ENCODE data around the gene CTNNA3. TPM values are rescaled to one million over a fixed set of nuclear protein-coding genes. Genes with fewer than 3 reads are reported as not detected.

The CTNNA3 gene
- total RNA-seq, 1 experiment from 2014 or later = not detected

DNA sequence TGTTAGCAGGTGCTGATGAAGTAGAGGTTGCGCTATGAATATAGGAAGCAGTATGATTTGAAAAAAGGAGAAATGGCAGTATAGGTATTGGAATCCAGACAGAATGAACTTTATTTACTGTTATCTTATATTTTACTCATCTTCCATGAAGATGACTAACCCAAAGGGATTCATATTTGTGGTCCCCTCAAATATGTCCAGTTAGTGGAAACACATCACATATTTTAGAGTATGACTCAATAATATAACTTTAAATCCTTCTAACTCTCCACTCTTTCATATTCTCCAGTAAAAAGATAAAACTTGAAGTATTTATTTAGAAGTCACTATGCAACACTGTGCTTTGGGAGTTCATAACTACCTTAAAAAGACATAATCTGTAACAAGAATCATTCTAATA, 1056.6 kb downstream of the CTNNA3 start:
- CTCF ChIA-PET = no interaction called here
- Mint-ChIP-seq H3K9me3 (ENCODE audit: low read depth, unreplicated experiment) (no peaks in the 10 kb centered on the region), H3K36me3 (ENCODE audit: insufficient read depth, unreplicated experiment) (no peaks in the 10 kb centered on the region), H3K4me3 (ENCODE audit: low read depth, unreplicated experiment) (no peak overlapping the region), H3K27me3 (ENCODE audit: unreplicated experiment) (no peaks in the 10 kb centered on the region), H3K27ac (ENCODE audit: unreplicated experiment) (no peak overlapping the region), H3K4me1 (ENCODE audit: low read depth, unreplicated experiment) (no peaks in the 10 kb centered on the region)
- no TSS peak for BruUV-seq (replicated peaks)
- DNase-seq = no peak
- intact Hi-C loops (cut with micrococcal nuclease; ENCODE audit: unreplicated experiment) = loop anchor here (5.0 kb wide), 1 partner anchor 288 kb away; the partner anchor contains the start of gene LRRTM3
- TF ChIP-seq, protein P1, sequence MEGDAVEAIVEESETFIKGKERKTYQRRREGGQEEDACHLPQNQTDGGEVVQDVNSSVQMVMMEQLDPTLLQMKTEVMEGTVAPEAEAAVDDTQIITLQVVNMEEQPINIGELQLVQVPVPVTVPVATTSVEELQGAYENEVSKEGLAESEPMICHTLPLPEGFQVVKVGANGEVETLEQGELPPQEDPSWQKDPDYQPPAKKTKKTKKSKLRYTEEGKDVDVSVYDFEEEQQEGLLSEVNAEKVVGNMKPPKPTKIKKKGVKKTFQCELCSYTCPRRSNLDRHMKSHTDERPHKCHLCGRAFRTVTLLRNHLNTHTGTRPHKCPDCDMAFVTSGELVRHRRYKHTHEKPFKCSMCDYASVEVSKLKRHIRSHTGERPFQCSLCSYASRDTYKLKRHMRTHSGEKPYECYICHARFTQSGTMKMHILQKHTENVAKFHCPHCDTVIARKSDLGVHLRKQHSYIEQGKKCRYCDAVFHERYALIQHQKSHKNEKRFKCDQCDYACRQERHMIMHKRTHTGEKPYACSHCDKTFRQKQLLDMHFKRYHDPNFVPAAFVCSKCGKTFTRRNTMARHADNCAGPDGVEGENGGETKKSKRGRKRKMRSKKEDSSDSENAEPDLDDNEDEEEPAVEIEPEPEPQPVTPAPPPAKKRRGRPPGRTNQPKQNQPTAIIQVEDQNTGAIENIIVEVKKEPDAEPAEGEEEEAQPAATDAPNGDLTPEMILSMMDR (IDR thresholded peaks at IDR 0.05; ENCODE audit: unreplicated experiment) = no peak

DNA sequence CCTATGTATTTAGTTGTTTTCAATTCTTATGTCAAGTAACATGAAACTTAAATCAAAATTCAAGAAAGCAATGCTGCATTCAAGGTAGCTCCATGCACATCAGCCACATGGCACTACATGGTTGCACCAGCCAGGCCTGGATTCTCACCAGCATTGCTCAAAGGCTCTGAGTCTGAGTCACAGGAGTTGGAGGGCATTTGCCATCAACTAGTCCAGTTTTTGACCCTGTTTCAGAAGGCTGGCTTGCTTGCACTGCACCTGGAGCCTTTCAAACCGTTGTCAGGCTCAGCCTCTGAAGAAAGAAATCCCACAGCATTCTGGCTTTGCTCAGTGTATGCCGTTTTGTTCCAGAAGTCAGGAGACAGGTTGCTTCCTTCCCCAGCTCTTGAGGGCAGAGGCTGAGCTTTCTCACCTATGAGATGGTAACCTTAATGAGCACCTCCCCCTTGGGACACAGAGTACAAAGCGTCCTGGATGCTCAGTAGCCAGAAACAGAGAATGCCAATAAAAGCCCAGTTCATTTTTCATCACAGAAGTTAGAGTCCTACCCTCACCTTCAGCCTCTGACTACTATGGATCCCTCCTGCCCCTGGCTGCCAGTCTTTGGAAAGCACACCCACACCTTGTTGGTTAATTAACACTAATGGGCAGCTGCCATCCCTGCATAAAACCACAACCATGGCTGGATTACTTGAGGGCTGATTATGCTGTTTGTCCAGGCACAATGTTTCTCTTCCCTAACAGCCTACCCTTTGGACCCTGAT, 1058.5 kb downstream of the CTNNA3 start:
- H3K4me1 Mint-ChIP-seq (ENCODE audit: low read depth, unreplicated experiment) = no peaks in the 10 kb centered on the region
- H3K4me3 Mint-ChIP-seq (ENCODE audit: low read depth, unreplicated experiment) = no peak overlapping the region
- CTCF ChIA-PET = interaction anchor here (0.9 kb wide), 1 partner anchor 12 kb away, joined by 3 read pairs; no protein-coding TSS in a partner anchor
- TF ChIP-seq, protein P1 (IDR thresholded peaks at IDR 0.05; ENCODE audit: unreplicated experiment) = no peak
- no peaks in the 10 kb centered on the region for H3K9me3 Mint-ChIP-seq (ENCODE audit: low read depth, unreplicated experiment)
- H3K36me3 Mint-ChIP-seq (ENCODE audit: insufficient read depth, unreplicated experiment) = no peaks in the 10 kb centered on the region
- BruUV-seq (replicated peaks) = no TSS peak
- no peak overlapping the region for H3K27ac Mint-ChIP-seq (ENCODE audit: unreplicated experiment)
- no peak for DNase-seq
- intact Hi-C loops (cut with micrococcal nuclease; ENCODE audit: unreplicated experiment) = loop anchor here (5.0 kb wide), 1 partner anchor 290 kb away; the partner anchor contains the start of gene LRRTM3
- no peaks in the 10 kb centered on the region for H3K27me3 Mint-ChIP-seq (ENCODE audit: unreplicated experiment)

DNA sequence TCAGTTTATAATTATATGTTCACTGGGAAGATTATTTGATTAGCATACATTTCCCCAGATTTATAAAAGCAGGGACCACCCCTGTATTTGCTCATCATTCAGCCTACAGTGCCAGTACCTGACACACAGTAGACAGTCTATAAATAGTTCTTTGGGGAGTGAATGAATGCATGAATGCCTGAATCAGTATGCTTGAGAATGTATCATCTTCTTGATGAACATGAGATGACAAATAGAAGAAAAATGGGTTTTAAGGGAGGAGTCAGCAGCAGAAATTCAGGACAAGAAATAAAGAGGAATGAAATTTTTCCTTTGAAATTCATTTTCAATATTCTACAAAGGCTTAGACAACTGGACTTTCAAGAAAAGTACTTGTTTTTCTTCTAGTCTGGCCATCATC, 1066.0 kb downstream of the CTNNA3 start:
- no peak overlapping the region for H3K27ac Mint-ChIP-seq (ENCODE audit: unreplicated experiment)
- TF ChIP-seq, protein P1 (IDR thresholded peaks at IDR 0.05; ENCODE audit: unreplicated experiment) = no peak
- no peak for DNase-seq
- H3K27me3 Mint-ChIP-seq (ENCODE audit: unreplicated experiment) = no peaks in the 10 kb centered on the region
- CTCF ChIA-PET = no interaction called here
- H3K9me3 Mint-ChIP-seq (ENCODE audit: low read depth, unreplicated experiment) = no peaks in the 10 kb centered on the region
- BruUV-seq (replicated peaks) = no TSS peak
- H3K4me3 Mint-ChIP-seq (ENCODE audit: low read depth, unreplicated experiment) = no peak overlapping the region
- H3K36me3 Mint-ChIP-seq (ENCODE audit: insufficient read depth, unreplicated experiment) = no peaks in the 10 kb centered on the region
- intact Hi-C loops (cut with micrococcal nuclease; ENCODE audit: unreplicated experiment) = loop anchor here (10.0 kb wide), 2 partner anchors 1285 to 1655 kb away; no protein-coding TSS in a partner anchor
- no peaks in the 10 kb centered on the region for H3K4me1 Mint-ChIP-seq (ENCODE audit: low read depth, unreplicated experiment)

DNA sequence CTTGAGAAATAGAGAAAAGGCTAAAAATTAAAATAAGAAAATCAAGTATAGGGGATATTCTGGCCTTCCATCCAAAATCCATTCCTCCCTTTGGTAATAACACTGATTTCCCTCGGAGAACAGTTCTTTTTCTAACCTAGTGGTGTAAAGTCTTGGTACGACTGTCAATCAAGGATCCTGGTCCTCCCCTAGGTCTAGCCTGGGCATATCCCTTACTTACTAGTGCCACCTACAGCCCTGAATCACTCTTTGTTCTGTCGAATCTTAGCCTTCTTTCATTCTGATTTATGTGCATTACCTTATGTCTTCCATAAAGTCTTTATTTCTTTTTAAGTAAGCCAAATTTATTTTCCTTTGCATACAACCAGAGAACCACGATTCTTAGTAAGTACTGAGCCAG, 1068.8 kb downstream of the CTNNA3 start:
- no TSS peak for BruUV-seq (replicated peaks)
- Mint-ChIP-seq H3K4me1 (ENCODE audit: low read depth, unreplicated experiment) (no peaks in the 10 kb centered on the region), H3K27ac (ENCODE audit: unreplicated experiment) (no peak overlapping the region), H3K9me3 (ENCODE audit: low read depth, unreplicated experiment) (no peaks in the 10 kb centered on the region), H3K27me3 (ENCODE audit: unreplicated experiment) (no peaks in the 10 kb centered on the region), H3K4me3 (ENCODE audit: low read depth, unreplicated experiment) (no peak overlapping the region), H3K36me3 (ENCODE audit: insufficient read depth, unreplicated experiment) (no peaks in the 10 kb centered on the region)
- peak; percentile 54 for DNase-seq
- intact Hi-C loops (cut with micrococcal nuclease; ENCODE audit: unreplicated experiment) = loop anchor here (10.0 kb wide), 2 partner anchors 1282 to 1652 kb away; no protein-coding TSS in a partner anchor
- CTCF ChIA-PET = no interaction called here
- TF ChIP-seq, protein P1 (IDR thresholded peaks at IDR 0.05; ENCODE audit: unreplicated experiment) = no peak
